Activated CD4-positive, alpha-beta memory T cell treated with anti-CD3 and anti-CD28 coated beads, Interleukin-2, amount 10 ng/mL, durations not matched to agents 7 days and 5 days (primary cell): ENCODE measurements around the gene NDUFA3. TPM values are rescaled to one million over a fixed set of nuclear protein-coding genes. Genes with fewer than 3 reads are reported as not detected.

Experiments used
- total RNA-seq, 2 experiments: library from RNA; stranded (reverse); gene quantifications; one replicate each; pipeline ENCODE4 v1.2.3, GENCODE V29; 2021

NDUFA3 gene
- total RNA-seq, 2 experiments from 2014 or later = 115 to 116 TPM

Other genes with a start within 250 kb of the NDUFA3 start
- gene MYADM, start 235.0 kb upstream of the NDUFA3 start, total RNA-seq = 100 to 1,000 TPM; 109 TPM
- not detected for gene PRKCG, start 220.7 kb upstream of the NDUFA3 start, total RNA-seq
- gene CACNG7, start 193.6 kb upstream of the NDUFA3 start, total RNA-seq = not detected
- under 1 TPM in 1 of 2 experiments, not detected in 1; 0.05 TPM for gene CACNG8, start 139.9 kb upstream of the NDUFA3 start, total RNA-seq
- not detected for gene CACNG6, start 111.2 kb upstream of the NDUFA3 start, total RNA-seq
- gene VSTM1, start 39.0 kb upstream of the NDUFA3 start, total RNA-seq = not detected
- not detected for gene TARM1, start 21.5 kb upstream of the NDUFA3 start, total RNA-seq
- under 1 TPM in 1 of 2 experiments, not detected in 1; 0.40 TPM for gene OSCAR, start 2.1 kb upstream of the NDUFA3 start, total RNA-seq
- 10 to 100 TPM; 44.4 to 47.1 TPM for gene TFPT, start 12.8 kb downstream of the NDUFA3 start, total RNA-seq
- gene PRPF31, start 12.9 kb downstream of the NDUFA3 start, total RNA-seq = 10 to 100 TPM; 53.5 to 55.0 TPM
- 10 to 100 TPM; 62.6 to 66.9 TPM for gene CNOT3, start 34.9 kb downstream of the NDUFA3 start, total RNA-seq
- gene LENG1, start 56.9 kb downstream of the NDUFA3 start, total RNA-seq = 1 to 10 TPM; 8.3 to 9.2 TPM
- 1 to 10 TPM; 2.8 to 3.2 TPM for gene TMC4, start 70.3 kb downstream of the NDUFA3 start, total RNA-seq
- 10 to 100 TPM; 90.8 to 93.4 TPM for gene MBOAT7, start 86.7 kb downstream of the NDUFA3 start, total RNA-seq
- 10 to 100 TPM; 10.9 to 13.6 TPM for gene TSEN34, start 88.5 kb downstream of the NDUFA3 start, total RNA-seq
- gene RPS9, start 98.0 kb downstream of the NDUFA3 start, total RNA-seq = 1,000 to 10,000 TPM; 1,045 to 1,051 TPM
- 1 to 10 TPM; 5.3 to 5.8 TPM for gene LILRB3, start 120.2 kb downstream of the NDUFA3 start, total RNA-seq
- under 1 TPM; 0.65 to 0.68 TPM for gene LILRA6, start 139.9 kb downstream of the NDUFA3 start, total RNA-seq
- not detected for gene LILRB5, start 154.4 kb downstream of the NDUFA3 start, total RNA-seq
- gene LILRB2, start 178.3 kb downstream of the NDUFA3 start, total RNA-seq = not detected
- gene LILRA5, start 210.3 kb downstream of the NDUFA3 start, total RNA-seq = not detected
- not detected for gene LILRA4, start 236.3 kb downstream of the NDUFA3 start, total RNA-seq